A673 (cell line): ENCODE data around the gene DPYSL4. TPM values are rescaled to one million over a fixed set of nuclear protein-coding genes. Genes with fewer than 3 reads are reported as not detected.

Experiments
- BruUV-seq: library from RNA; stranded (reverse); fragments of 400-500 nt; replicated peaks from 2 replicates; lab custom pipeline; 2021; lab: Mats Ljungman, UMichigan
- CTCF ChIA-PET: fragments of 300-600 bp; sonication (Branson Sonifier 250); formaldehyde crosslinking; loops from one replicate; lab custom pipeline; 2022; ENCODE audit warnings: antibody characterized with exemption; lab: Charles Lee
- POLR2A ChIA-PET: fragments of 300-600 bp; sonication (Branson Sonifier 250); formaldehyde crosslinking; loops from one replicate; lab custom pipeline; 2022; ENCODE audit warnings: antibody characterized with exemption; ENCODE audit not compliant: low non-redundant PET; lab: Charles Lee
- DNase-seq: peaks from one replicate; pipeline ENCODE4 v3.0.0-alpha.2; 2015; ENCODE audit warnings: low spot score
- H3K27ac ChIP-seq: fragments of 200-600 bp; sonication (generic); 2 replicates; pipeline ENCODE4 v1.5.1; 2016; ENCODE audit warnings: mixed run types, low read depth, mild to moderate bottlenecking, mixed read lengths, antibody characterized with exemption, low read length; ENCODE audit not compliant: poor library complexity, severe bottlenecking
- H3K27me3 ChIP-seq: fragments of 200-600 bp; sonication (generic); replicated peaks from 2 replicates; pipeline ENCODE4 v1.6.1; 2017; ENCODE audit warnings: mixed run types, low read depth, mild to moderate bottlenecking, mixed read lengths, antibody characterized with exemption, low read length; ENCODE audit not compliant: insufficient read depth, poor library complexity
- H3K36me3 ChIP-seq: fragments of 200-600 bp; sonication (generic); 2 replicates; pipeline ENCODE4 v1.6.1; 2016; ENCODE audit warnings: mixed run types, mild to moderate bottlenecking, mixed read lengths, antibody characterized with exemption, low read length; ENCODE audit not compliant: insufficient read depth, poor library complexity, severe bottlenecking
- H3K4me1 ChIP-seq: fragments of 200-600 bp; sonication (generic); 2 replicates; pipeline ENCODE4 v1.6.1; 2017; ENCODE audit warnings: mixed run types, mild to moderate bottlenecking, mixed read lengths, antibody characterized with exemption, low read length; ENCODE audit not compliant: insufficient read depth, poor library complexity, severe bottlenecking
- H3K4me3 ChIP-seq: fragments of 200-600 bp; sonication (generic); 2 replicates; pipeline ENCODE4 v1.5.1; 2016; ENCODE audit warnings: low read depth, mixed run types, mild to moderate bottlenecking, mixed read lengths, low read length; ENCODE audit not compliant: poor library complexity, severe bottlenecking
- H3K9me3 ChIP-seq: fragments of 200-600 bp; sonication (generic); 2 replicates; pipeline ENCODE4 v1.6.1; 2016; ENCODE audit warnings: mixed run types, low read depth, mild to moderate bottlenecking, mixed read lengths, antibody characterized with exemption, low read length; ENCODE audit not compliant: poor library complexity, severe bottlenecking
- EZH2 ChIP-seq: fragments of 200-600 bp; sonication (generic); IDR thresholded peaks from 2 replicates; pipeline ENCODE4 v1.6.1; 2017; ENCODE audit warnings: borderline replicate concordance, low read depth, mild to moderate bottlenecking, mixed read lengths, antibody characterized with exemption, low read length; ENCODE audit not compliant: poor library complexity, severe bottlenecking
- intact Hi-C: fragments of 100-400 bp; cut with micrococcal nuclease; formaldehyde crosslinking; loops from one replicate; pipeline ENCODE4 v1.10.0; 2022; ENCODE audit not compliant: unreplicated experiment
- total RNA-seq: library from RNA; stranded (reverse); gene quantifications from 2 replicates; pipeline ENCODE4 v1.2.3, GENCODE V29; 2021
- TF ChIP-seq, protein P1 (sequence below): fragments of 300-800, 200-600 bp; sonication (generic); conservative IDR thresholded peaks from 2 replicates; pipeline ENCODE4 v1.5.1; 2017; ENCODE audit warnings: low read depth, mild to moderate bottlenecking, antibody characterized with exemption, low read length, moderate library complexity, mixed read lengths

Gene DPYSL4
- total RNA-seq, 1 experiment from 2014 or later: 13.1 TPM

- no peak for DNase-seq
- no peaks in the 10 kb centered on the region for H3K9me3 ChIP-seq
- BruUV-seq: no TSS peak
- no peaks in the 10 kb centered on the region for H3K4me1 ChIP-seq
- no peaks in the 10 kb centered on the region for H3K27me3 ChIP-seq
- CTCF ChIA-PET: no interaction called here
- intact Hi-C loops: no loop called here
- POLR2A ChIA-PET: no interaction called here
- H3K4me3 ChIP-seq: no peak overlapping the region
- no peaks in the 10 kb centered on the region for H3K36me3 ChIP-seq
- TF ChIP-seq EZH2: no peak
- TF ChIP-seq, protein P1, sequence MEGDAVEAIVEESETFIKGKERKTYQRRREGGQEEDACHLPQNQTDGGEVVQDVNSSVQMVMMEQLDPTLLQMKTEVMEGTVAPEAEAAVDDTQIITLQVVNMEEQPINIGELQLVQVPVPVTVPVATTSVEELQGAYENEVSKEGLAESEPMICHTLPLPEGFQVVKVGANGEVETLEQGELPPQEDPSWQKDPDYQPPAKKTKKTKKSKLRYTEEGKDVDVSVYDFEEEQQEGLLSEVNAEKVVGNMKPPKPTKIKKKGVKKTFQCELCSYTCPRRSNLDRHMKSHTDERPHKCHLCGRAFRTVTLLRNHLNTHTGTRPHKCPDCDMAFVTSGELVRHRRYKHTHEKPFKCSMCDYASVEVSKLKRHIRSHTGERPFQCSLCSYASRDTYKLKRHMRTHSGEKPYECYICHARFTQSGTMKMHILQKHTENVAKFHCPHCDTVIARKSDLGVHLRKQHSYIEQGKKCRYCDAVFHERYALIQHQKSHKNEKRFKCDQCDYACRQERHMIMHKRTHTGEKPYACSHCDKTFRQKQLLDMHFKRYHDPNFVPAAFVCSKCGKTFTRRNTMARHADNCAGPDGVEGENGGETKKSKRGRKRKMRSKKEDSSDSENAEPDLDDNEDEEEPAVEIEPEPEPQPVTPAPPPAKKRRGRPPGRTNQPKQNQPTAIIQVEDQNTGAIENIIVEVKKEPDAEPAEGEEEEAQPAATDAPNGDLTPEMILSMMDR: no peak
- no peak overlapping the region for H3K27ac ChIP-seq
Observed at GRCh38 chr10:132200344-132201110, 13.8 kb downstream of the DPYSL4 start.

DNA sequence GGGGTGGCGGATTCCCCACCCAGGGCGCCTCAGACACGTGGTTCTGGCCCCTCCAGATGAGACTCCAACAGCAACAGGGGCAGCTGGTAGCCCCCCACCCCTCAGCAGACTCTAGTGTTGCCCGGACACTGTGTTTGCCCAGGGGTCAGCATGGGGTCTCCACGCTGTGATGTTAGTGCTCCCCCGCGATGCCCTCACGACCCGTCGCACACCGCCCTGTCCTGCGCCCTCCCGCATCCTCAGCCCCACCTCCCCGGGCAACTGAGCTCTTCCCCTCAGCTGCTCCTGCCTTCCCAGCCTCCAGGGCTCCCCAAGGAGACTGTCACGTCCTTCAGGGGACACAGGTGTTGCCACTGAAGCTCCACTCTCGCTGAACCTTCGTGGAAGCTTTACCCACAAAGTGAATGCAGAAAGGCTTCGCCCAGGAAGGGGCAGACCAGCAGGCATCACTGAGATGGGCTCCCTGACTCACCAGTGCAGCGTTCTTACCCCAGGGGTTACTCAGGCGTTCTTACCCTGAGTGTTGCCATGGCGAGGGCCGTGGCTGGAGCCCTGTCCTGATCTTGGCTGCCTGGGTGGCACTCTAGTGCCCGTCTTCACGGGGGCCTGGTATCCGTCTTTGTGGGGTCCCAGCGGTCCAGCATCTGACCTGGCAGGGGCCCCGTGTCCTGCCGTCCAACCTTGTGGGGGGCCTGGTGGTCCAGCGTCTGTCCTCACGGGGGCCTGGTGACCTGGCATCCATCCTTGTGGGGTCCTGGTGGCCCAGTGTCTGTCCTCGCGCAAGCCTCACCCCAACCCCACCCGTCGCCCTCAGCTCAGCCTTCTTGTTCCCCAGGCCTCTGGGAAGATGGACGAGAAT is 14.6 kb downstream of the DPYSL4 start:
- no peak for TF ChIP-seq EZH2
- Histone ChIP-seq H3K9me3 (no peaks in the 10 kb centered on the region), H3K36me3 (no peaks in the 10 kb centered on the region), H3K4me3 (no peak overlapping the region), H3K27ac (no peak overlapping the region), H3K27me3 (no peaks in the 10 kb centered on the region), H3K4me1 (no peaks in the 10 kb centered on the region)
- ChIA-PET POLR2A (no interaction called here), CTCF (no interaction called here)
- intact Hi-C loops: no loop called here
- DNase-seq: no peak
- BruUV-seq: no TSS peak

GRCh38 chr10:132202070-132202970 is 15.6 kb downstream of the DPYSL4 start:
- DNase-seq: no peak
- no peak overlapping the region for H3K27ac ChIP-seq
- BruUV-seq: no TSS peak
- TF ChIP-seq, protein P1: no peak
- TF ChIP-seq EZH2: no peak
- intact Hi-C loops: no loop called here
- ChIA-PET CTCF (no interaction called here), POLR2A (no interaction called here)
- H3K9me3 ChIP-seq: no peaks in the 10 kb centered on the region
- H3K4me3 ChIP-seq: no peak overlapping the region
- H3K4me1 ChIP-seq: no peaks in the 10 kb centered on the region
- H3K36me3 ChIP-seq: no peaks in the 10 kb centered on the region
- no peaks in the 10 kb centered on the region for H3K27me3 ChIP-seq
